PFSK-1 (cell line): Measurements from ENCODE around the gene SETD5.

Experiments
- FOXP2 ChIP-seq: optimal IDR thresholded peaks from 2 replicates; pipeline ENCODE3; 2011; ENCODE audit warnings: borderline replicate concordance, control low read depth, inconsistent platforms; ENCODE audit not compliant: insufficient read depth; ENCODE audit errors: extremely low read length, extremely low read depth
- POLR2AphosphoS5 ChIP-seq: IDR thresholded peaks from 2 replicates; pipeline ENCODE4 v1.6.1; 2012; ENCODE audit warnings: low read depth, mild to moderate bottlenecking, control low read depth, low read length, moderate library complexity
- SIN3A ChIP-seq: IDR thresholded peaks from 2 replicates; pipeline ENCODE4 v1.6.1; 2012; ENCODE audit warnings: mild to moderate bottlenecking, low read length, moderate library complexity, borderline replicate concordance; ENCODE audit not compliant: insufficient read depth
- TAF1 ChIP-seq: IDR thresholded peaks from 2 replicates; pipeline ENCODE4 v1.6.1; 2012; ENCODE audit warnings: low read length, control low read depth, borderline replicate concordance; ENCODE audit not compliant: insufficient read depth
- TF ChIP-seq, protein P1 (sequence below), 2 experiments: IDR thresholded peaks; 2 replicates each; pipeline versions ENCODE4 v1.6.1 to v1.8.0; 2011 to 2012; ENCODE audit warnings: low read depth in 2 of 2, low read length in 2 of 2, control low read depth in 1 of 2, inconsistent platforms in 1 of 2, mild to moderate bottlenecking in 1 of 2, moderate library complexity in 1 of 2; ENCODE audit not compliant: insufficient read depth in 1 of 2

SETD5 gene

DNA sequence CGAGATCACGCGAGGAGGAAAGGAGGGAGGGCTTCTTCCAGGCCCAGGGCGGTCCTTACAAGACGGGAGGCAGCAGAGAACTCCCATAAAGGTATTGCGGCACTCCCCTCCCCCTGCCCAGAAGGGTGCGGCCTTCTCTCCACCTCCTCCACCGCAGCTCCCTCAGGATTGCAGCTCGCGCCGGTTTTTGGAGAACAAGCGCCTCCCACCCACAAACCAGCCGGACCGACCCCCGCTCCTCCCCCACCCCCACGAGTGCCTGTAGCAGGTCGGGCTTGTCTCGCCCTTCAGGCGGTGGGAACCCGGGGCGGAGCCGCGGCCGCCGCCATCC, 1.1 kb upstream of the SETD5 start:
- no peak for TF ChIP-seq FOXP2
- no peak for TF ChIP-seq TAF1
- TF ChIP-seq SIN3A = no peak
- TF ChIP-seq, protein P1, sequence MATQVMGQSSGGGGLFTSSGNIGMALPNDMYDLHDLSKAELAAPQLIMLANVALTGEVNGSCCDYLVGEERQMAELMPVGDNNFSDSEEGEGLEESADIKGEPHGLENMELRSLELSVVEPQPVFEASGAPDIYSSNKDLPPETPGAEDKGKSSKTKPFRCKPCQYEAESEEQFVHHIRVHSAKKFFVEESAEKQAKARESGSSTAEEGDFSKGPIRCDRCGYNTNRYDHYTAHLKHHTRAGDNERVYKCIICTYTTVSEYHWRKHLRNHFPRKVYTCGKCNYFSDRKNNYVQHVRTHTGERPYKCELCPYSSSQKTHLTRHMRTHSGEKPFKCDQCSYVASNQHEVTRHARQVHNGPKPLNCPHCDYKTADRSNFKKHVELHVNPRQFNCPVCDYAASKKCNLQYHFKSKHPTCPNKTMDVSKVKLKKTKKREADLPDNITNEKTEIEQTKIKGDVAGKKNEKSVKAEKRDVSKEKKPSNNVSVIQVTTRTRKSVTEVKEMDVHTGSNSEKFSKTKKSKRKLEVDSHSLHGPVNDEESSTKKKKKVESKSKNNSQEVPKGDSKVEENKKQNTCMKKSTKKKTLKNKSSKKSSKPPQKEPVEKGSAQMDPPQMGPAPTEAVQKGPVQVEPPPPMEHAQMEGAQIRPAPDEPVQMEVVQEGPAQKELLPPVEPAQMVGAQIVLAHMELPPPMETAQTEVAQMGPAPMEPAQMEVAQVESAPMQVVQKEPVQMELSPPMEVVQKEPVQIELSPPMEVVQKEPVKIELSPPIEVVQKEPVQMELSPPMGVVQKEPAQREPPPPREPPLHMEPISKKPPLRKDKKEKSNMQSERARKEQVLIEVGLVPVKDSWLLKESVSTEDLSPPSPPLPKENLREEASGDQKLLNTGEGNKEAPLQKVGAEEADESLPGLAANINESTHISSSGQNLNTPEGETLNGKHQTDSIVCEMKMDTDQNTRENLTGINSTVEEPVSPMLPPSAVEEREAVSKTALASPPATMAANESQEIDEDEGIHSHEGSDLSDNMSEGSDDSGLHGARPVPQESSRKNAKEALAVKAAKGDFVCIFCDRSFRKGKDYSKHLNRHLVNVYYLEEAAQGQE (IDR thresholded peaks at IDR 0.05; ENCODE audit: insufficient read depth in 1 of 2, low read depth in 2 of 2, low read length in 2 of 2) = no peak
- no peak for TF ChIP-seq POLR2AphosphoS5

DNA sequence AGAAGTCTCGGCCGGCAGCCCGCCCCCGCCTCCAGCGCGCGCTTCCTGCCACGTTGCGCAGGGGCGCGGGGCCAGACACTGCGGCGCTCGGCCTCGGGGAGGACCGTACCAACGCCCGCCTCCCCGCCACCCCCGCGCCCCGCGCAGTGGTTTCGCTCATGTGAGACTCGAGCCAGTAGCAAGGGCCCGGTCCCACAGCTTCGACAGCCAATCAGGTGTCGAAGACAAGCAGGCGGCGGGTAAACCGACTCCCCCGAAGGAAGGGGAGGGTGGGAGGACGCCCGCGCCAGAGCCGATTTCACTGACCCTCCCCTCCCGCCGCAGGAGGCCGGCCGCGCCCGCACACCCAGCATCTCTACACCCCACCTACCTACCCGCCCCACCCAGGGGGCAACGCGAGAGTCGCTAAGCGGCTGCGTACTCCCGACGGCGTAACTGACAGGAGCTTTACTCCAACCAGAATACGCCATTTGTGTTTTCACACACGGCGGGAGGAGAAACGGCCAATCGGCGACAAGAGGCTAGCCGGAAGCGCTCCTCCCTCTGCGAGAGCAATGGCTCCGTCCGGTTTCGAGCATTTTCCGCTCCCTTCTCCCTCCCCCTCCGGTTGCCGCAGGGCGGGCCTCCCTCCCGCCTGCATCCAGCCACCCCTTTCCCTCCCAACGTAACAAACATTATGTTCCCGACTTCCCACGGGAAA, 633 bp upstream of the SETD5 start:
- TF ChIP-seq FOXP2 (peak; percentile 13), TAF1 (no peak), POLR2AphosphoS5 (peak; percentile 82)
- TF ChIP-seq, protein P1 (IDR thresholded peaks at IDR 0.05; ENCODE audit: insufficient read depth in 1 of 2, low read depth in 2 of 2, low read length in 2 of 2) = no peak

DNA sequence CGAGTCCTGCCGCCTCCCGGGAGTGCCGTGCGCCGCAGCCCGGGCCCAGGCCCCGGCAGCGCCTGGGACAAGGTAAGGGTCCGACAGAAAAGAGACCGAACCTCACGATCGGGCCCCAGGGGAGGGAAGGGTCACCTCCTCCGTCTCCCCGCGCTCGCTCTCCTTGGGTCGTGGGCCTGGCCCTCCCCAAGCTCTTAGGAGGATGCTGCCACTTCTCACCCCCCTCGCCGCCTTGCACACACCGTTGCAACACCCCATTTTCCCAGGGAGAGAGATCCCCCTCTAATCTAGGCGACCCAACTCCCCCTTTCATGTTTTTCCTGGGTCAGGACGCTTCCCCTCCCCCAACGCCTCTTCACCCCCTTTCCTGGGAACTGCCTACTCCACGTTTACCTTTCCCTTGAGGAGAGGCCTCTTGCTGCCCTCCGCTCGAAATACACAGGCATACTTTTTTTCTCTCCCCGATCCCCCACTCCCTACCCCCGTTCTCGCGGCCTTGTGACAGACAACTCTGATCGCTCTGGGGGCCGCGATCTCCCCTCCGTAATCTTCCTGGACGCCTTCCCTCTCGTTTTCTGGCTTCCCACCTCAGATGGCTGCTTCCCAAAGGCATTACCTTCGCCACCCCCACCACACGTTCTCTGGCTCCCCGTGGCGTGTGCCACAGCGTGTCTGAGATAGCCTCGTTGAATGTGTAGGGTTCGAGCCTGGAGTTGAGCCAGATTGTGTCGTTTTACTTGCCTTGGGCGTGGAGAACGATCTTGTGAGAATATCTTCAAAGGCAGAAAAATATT, 688 bp downstream of the SETD5 start:
- no peak for TF ChIP-seq SIN3A
- TF ChIP-seq POLR2AphosphoS5 = no peak
- TF ChIP-seq TAF1 = no peak
- no peak for TF ChIP-seq FOXP2
- TF ChIP-seq, protein P1 (IDR thresholded peaks at IDR 0.05; ENCODE audit: insufficient read depth in 1 of 2, low read depth in 2 of 2, low read length in 2 of 2) = no peak

DNA sequence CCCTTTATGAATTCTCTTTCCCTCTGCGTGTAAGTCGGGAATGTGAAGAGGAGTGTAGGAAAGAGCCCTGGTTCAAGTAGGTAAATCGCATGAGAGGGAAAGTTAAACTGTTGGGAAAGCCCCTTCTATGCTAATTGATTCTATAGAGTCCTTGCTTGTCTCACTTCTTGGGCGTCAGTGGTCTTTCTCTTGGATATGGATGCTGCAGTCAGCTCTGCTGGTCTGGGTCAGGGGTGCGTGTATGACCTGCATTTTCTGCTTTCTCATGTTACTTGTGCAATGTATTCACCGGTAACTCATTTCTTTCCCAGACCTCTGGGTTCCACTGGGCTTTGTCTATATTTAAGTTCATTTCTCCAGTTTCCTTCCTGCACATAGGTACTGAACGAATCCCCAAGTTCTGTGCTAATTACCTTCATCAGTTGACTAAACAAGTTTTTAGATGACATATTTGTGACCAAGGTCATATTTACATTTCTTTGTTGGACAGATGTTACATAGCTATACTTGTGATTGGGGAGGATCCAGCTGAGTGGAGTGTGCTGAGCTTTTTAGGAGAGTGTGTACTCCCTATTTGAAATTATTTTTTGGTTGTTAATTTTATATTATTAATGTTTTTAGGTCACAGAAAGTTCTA, 1.4 kb downstream of the SETD5 start:
- TF ChIP-seq TAF1 = no peak
- TF ChIP-seq FOXP2 = no peak
- TF ChIP-seq, protein P1 (IDR thresholded peaks at IDR 0.05; ENCODE audit: insufficient read depth in 1 of 2, low read depth in 2 of 2, low read length in 2 of 2) = no peak
- TF ChIP-seq SIN3A = no peak
- no peak for TF ChIP-seq POLR2AphosphoS5
